GM12878 (cell line): ENCODE measurements around the gene BMP2K. TPM values are rescaled to one million over a fixed set of nuclear protein-coding genes. Genes with fewer than 3 reads are reported as not detected.

Experiments used
- ATAC-seq: fragments of 200-7000 bp; cut with Tn5 transposase; 3 replicates; pipeline ENCODE4 v1.9.1; 2020; ENCODE audit warnings: mild to moderate bottlenecking, moderate library complexity
- BruUV-seq: library from RNA; stranded (reverse); fragments of 400-500 nt; replicated peaks from 2 replicates; lab custom pipeline; 2021; lab: Mats Ljungman, UMichigan
- CTCF ChIA-PET: fragments of 300-600 bp; sonication (Branson Sonifier 250); formaldehyde crosslinking; extraction: SDS; loops from one replicate; lab custom pipeline; 2021; ENCODE audit warnings: inconsistent platforms; lab: Yijun Ruan, JAX
- POLR2A ChIA-PET: fragments of 350-600 bp; formaldehyde crosslinking; extraction: SDS; loops from one replicate; lab custom pipeline; 2021; ENCODE audit warnings: inconsistent platforms; lab: Charles Lee
- RAD21 ChIA-PET: fragments of 300-600 bp; sonication (Branson Sonifier 250); formaldehyde crosslinking; loops from one replicate; lab custom pipeline; 2023; ENCODE audit warnings: antibody characterized with exemption; ENCODE audit not compliant: unreplicated experiment; lab: Charles Lee
- SMC1A ChIA-PET: fragments of 300-600 bp; sonication (Branson Sonifier 250); formaldehyde crosslinking; loops from one replicate; lab custom pipeline; 2023; ENCODE audit not compliant: unreplicated experiment, uncharacterized antibody; lab: Charles Lee
- DNase-seq: peaks from one replicate; pipeline ENCODE4 v3.0.0-alpha.2; 2011; ENCODE audit warnings: low read depth, low spot score
- FAIRE-seq: peaks from 3 replicates; lab custom pipeline; 2011; peaks lifted over from hg19 to GRCh38; lab: Jason Lieb, UNC
- H2AFZ ChIP-seq: 2 replicates; pipeline ENCODE4 v1.6.0; 2011; ENCODE audit warnings: low read depth, low read length, control low read depth; ENCODE audit not compliant: control insufficient read depth
- H3K27ac ChIP-seq: 2 replicates; pipeline ENCODE4 v1.5.1; 2011; ENCODE audit warnings: control low read depth; ENCODE audit not compliant: control insufficient read depth, insufficient read depth
- H3K27me3 ChIP-seq, 2 experiments: replicated peaks in 1 of 2; 2 replicates each; pipeline versions ENCODE4 v1.6.0 to v1.6.1; 2011; ENCODE audit warnings: low read length in 1 of 2; ENCODE audit not compliant: control insufficient read depth in 2 of 2, insufficient read depth in 2 of 2
- H3K36me3 ChIP-seq, 2 experiments: 2 replicates each; pipeline ENCODE4 v1.5.1; 2011; ENCODE audit warnings: low read length in 1 of 2; ENCODE audit not compliant: control insufficient read depth in 2 of 2, insufficient read depth in 2 of 2
- H3K4me1 ChIP-seq: 2 replicates; pipeline ENCODE4 v1.6.1; 2011; ENCODE audit warnings: mild to moderate bottlenecking, low read length, moderate library complexity, mixed read lengths; ENCODE audit not compliant: control insufficient read depth, insufficient read depth
- H3K4me2 ChIP-seq: 2 replicates; pipeline ENCODE4 v1.6.0; 2011; ENCODE audit warnings: control low read depth; ENCODE audit not compliant: control insufficient read depth, insufficient read depth
- H3K4me3 ChIP-seq: fragments of 200-600 bp; sonication (generic); 2 replicates; pipeline ENCODE4 v1.5.1; 2016
- H3K79me2 ChIP-seq: 2 replicates; pipeline ENCODE4 v1.6.0; 2011; ENCODE audit warnings: low read length; ENCODE audit not compliant: control insufficient read depth, insufficient read depth
- H3K9ac ChIP-seq: 2 replicates; pipeline ENCODE4 v1.8.0; 2011; ENCODE audit warnings: low read length, control low read depth, mixed read lengths; ENCODE audit not compliant: control insufficient read depth, insufficient read depth
- H3K9me3 ChIP-seq: replicated peaks from 3 replicates; pipeline ENCODE4 v1.5.1; 2011; ENCODE audit warnings: mild to moderate bottlenecking, low read length; ENCODE audit not compliant: control insufficient read depth, insufficient read depth
- H4K20me1 ChIP-seq: 2 replicates; pipeline ENCODE4 v1.6.0; 2011; ENCODE audit not compliant: control insufficient read depth, insufficient read depth
- BACH1 ChIP-seq: fragments of 450-650 bp; IDR thresholded peaks from 2 replicates; pipeline ENCODE4 v1.6.1; 2017; ENCODE audit warnings: mild to moderate bottlenecking, borderline replicate concordance
- ETV6 ChIP-seq, 2 experiments: fragments of 450-650 bp in 1 of 2; IDR thresholded peaks in 1 of 2; conservative IDR thresholded peaks in 1 of 2; 2 replicates each; pipeline ENCODE4 v1.6.1; 2014; ENCODE audit warnings: antibody characterized with exemption in 1 of 2, borderline replicate concordance in 1 of 2, low read depth in 1 of 2, mild to moderate bottlenecking in 1 of 2, moderate library complexity in 1 of 2
- HDAC2 ChIP-seq: fragments of 200-600 bp; sonication (generic); IDR thresholded peaks from 2 replicates; pipeline ENCODE4 v1.6.1; 2017
- NFXL1 ChIP-seq: fragments of 450-650 bp; IDR thresholded peaks from 2 replicates; pipeline ENCODE4 v1.6.1; 2017; ENCODE audit warnings: antibody characterized with exemption, mild to moderate bottlenecking, borderline replicate concordance
- NRF1 ChIP-seq: conservative IDR thresholded peaks from 2 replicates; pipeline ENCODE4 v1.6.1; 2011; ENCODE audit warnings: mild to moderate bottlenecking, low read depth, low read length, improper control_type of control experiment
- RB1 ChIP-seq: fragments of 450-650 bp; formaldehyde crosslinking; IDR thresholded peaks from 2 replicates; pipeline ENCODE4 v1.6.1; 2017; ENCODE audit warnings: mild to moderate bottlenecking, borderline replicate concordance
- SPI1 ChIP-seq: IDR thresholded peaks from 2 replicates; pipeline ENCODE4 v1.6.1; 2011; ENCODE audit warnings: low read depth, mild to moderate bottlenecking, low read length, moderate library complexity, borderline replicate concordance; ENCODE audit not compliant: insufficient read depth
- SUPT20H ChIP-seq: IDR thresholded peaks from 2 replicates; pipeline ENCODE4 v1.6.1; 2011; ENCODE audit warnings: low read depth, mild to moderate bottlenecking, low read length, moderate library complexity, borderline replicate concordance; ENCODE audit not compliant: control insufficient read depth
- TBL1XR1 ChIP-seq: IDR thresholded peaks from 2 replicates; pipeline ENCODE4 v1.6.1; 2012; ENCODE audit warnings: low read depth, low read length, improper control_type of control experiment
- WRNIP1 ChIP-seq: IDR thresholded peaks from 2 replicates; pipeline ENCODE4 v1.6.1; 2011; ENCODE audit warnings: low read depth, low read length, improper control_type of control experiment, borderline replicate concordance
- WGBS: methylation state at CpG from one replicate; pipeline ENCODE4 v1.1.6; 2016; ENCODE audit warnings: low lambda C conversion rate; ENCODE audit not compliant: insufficient replicate concordance, insufficient coverage; ENCODE audit errors: missing lambda C conversion rate; 5-methylcytosine and 5-hydroxymethylcytosine counted together
- in situ Hi-C: fragments of 300-500 bp; cut with MboI; formaldehyde crosslinking; loops from 9 replicates; pipeline ENCODE4 v1.14.3; 2018; ENCODE audit warnings: mixed read lengths
- intact Hi-C: fragments of 100-400 bp; cut with micrococcal nuclease; formaldehyde crosslinking; loops from one replicate; pipeline ENCODE4 v1.14.2; 2022; ENCODE audit not compliant: unreplicated experiment
- polyA plus RNA-seq, 11 experiments: library from polyadenylated mRNA; depleted of rRNA in 4 of 11; unstranded in 6 of 11; stranded (reverse) in 5 of 11; fragments of >200 nt; fragmentation: Nextera tagmentation in 4 of 11; fragmentation: Illumina TruSeq in 1 of 11; extraction: Ambion mirVana in 4 of 11; extraction: Trizol in 1 of 11; gene quantifications; 1 replicate in 1 of 11; 2 replicates in 10 of 11; pipeline versions ENCODE4 v1.2.1 to v1.2.3, GENCODE V29; 2011 to 2016; ENCODE audit warnings: inconsistent platforms in 2 of 11, missing spikeins in 2 of 11, low read depth in 1 of 11
- total RNA-seq, 4 experiments: library from RNA; depleted of rRNA in 3 of 4; stranded (reverse); fragments of >200 nt in 3 of 4; fragmentation: Illumina TruSeq in 1 of 4; extraction: Trizol in 1 of 4; gene quantifications; 2 replicates each; pipeline versions ENCODE4 v1.2.1 to v1.2.3, GENCODE V29; 2013 to 2021
- TF ChIP-seq, protein P1 (sequence below): IDR thresholded peaks from 2 replicates; pipeline ENCODE4 v1.6.1; 2012; ENCODE audit warnings: mild to moderate bottlenecking, low read depth, low read length
- TF ChIP-seq, protein P2 (sequence below): IDR thresholded peaks from 2 replicates; pipeline ENCODE4 v1.6.1; 2012; ENCODE audit warnings: low read length, inconsistent platforms
- TF ChIP-seq, protein P3 (sequence below): fragments of 150-350 bp; IDR thresholded peaks from 2 replicates; pipeline ENCODE4 v1.6.1; 2016; ENCODE audit warnings: low read depth, low read length
- TF ChIP-seq, protein P4 (sequence below): IDR thresholded peaks from 2 replicates; pipeline ENCODE4 v1.6.1; 2011; ENCODE audit warnings: low read depth, mild to moderate bottlenecking, low read length, moderate library complexity, borderline replicate concordance; ENCODE audit errors: extremely low read depth

Gene BMP2K
- total and polyA plus RNA-seq, 10 of the 15 experiments (the other 5 are each of a cell fraction or from before 2014, with no cell fraction given) = 3.3 to 84.6 (median 24.8) TPM

- peak overlapping the region; percentile 75; the same call in 1 of the 2 replicates for H3K9ac ChIP-seq
- H3K4me1 ChIP-seq = no peaks in the 10 kb centered on the region; the same call in 1 of the 2 replicates
- RAD21 ChIA-PET = interaction anchor here (0.7 to 1.3 kb wide), 5 partner anchors 9 to 1121 kb away, joined by 3 to 4 read pairs (median 3); no protein-coding TSS in a partner anchor
- intact Hi-C loops = loop anchor here (5.0 kb wide), 1 partner anchor 326 kb away; no protein-coding TSS in a partner anchor
- peak overlapping the region; percentile 96 for H3K4me2 ChIP-seq
- peak overlapping the region; percentile 92 for H2AFZ ChIP-seq
- ATAC-seq (no peak), FAIRE-seq (no peak), DNase-seq (no peak)
- CTCF ChIA-PET = interaction anchor here (1.0 to 4.1 kb wide), 4 partner anchors 14 to 1244 kb away, joined by 3 to 26 read pairs (median 6); no protein-coding TSS in a partner anchor
- H3K4me3 ChIP-seq = peak overlapping the region; percentile 78
- no peaks in the 10 kb centered on the region for H3K27me3 ChIP-seq
- POLR2A ChIA-PET = interaction anchor here (0.6 kb wide), 1 partner anchor 1048 kb away, joined by 4 read pairs; no protein-coding TSS in a partner anchor
- in situ Hi-C loops = no loop called here
- BruUV-seq = TSS peak; percentile 67
- H3K79me2 ChIP-seq = peaks cover 1% of the 10 kb centered on the region
- H4K20me1 ChIP-seq = no peaks in the 10 kb centered on the region
- WGBS = under 1% methylated on average over 7 of the region's 7 CpGs
- SMC1A ChIA-PET = interaction anchor here (0.8 to 3.5 kb wide), 8 partner anchors 9 to 324 kb away, joined by 3 to 20 read pairs (median 6); no protein-coding TSS in a partner anchor
- no peaks in the 10 kb centered on the region for H3K36me3 ChIP-seq
- no peaks in the 10 kb centered on the region; the same call in 2 of the 3 replicates for H3K9me3 ChIP-seq
- no peak overlapping the region for H3K27ac ChIP-seq
- TF ChIP-seq, protein P1, sequence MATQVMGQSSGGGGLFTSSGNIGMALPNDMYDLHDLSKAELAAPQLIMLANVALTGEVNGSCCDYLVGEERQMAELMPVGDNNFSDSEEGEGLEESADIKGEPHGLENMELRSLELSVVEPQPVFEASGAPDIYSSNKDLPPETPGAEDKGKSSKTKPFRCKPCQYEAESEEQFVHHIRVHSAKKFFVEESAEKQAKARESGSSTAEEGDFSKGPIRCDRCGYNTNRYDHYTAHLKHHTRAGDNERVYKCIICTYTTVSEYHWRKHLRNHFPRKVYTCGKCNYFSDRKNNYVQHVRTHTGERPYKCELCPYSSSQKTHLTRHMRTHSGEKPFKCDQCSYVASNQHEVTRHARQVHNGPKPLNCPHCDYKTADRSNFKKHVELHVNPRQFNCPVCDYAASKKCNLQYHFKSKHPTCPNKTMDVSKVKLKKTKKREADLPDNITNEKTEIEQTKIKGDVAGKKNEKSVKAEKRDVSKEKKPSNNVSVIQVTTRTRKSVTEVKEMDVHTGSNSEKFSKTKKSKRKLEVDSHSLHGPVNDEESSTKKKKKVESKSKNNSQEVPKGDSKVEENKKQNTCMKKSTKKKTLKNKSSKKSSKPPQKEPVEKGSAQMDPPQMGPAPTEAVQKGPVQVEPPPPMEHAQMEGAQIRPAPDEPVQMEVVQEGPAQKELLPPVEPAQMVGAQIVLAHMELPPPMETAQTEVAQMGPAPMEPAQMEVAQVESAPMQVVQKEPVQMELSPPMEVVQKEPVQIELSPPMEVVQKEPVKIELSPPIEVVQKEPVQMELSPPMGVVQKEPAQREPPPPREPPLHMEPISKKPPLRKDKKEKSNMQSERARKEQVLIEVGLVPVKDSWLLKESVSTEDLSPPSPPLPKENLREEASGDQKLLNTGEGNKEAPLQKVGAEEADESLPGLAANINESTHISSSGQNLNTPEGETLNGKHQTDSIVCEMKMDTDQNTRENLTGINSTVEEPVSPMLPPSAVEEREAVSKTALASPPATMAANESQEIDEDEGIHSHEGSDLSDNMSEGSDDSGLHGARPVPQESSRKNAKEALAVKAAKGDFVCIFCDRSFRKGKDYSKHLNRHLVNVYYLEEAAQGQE = no peak
- TF ChIP-seq SPI1 (no peak), WRNIP1 (no peak), NRF1 (no peak), NFXL1 (no peak), HDAC2 (no peak), ETV6 (conservative IDR thresholded peaks at IDR 0.05 in 1 of 2, IDR thresholded peaks at IDR 0.05 in 1 of 2; ENCODE audit: borderline replicate concordance in 1 of 2, low read depth in 1 of 2) (no peak), BACH1 (no peak), SUPT20H (no peak), RB1 (no peak), TBL1XR1 (no peak)
- TF ChIP-seq, protein P2, sequence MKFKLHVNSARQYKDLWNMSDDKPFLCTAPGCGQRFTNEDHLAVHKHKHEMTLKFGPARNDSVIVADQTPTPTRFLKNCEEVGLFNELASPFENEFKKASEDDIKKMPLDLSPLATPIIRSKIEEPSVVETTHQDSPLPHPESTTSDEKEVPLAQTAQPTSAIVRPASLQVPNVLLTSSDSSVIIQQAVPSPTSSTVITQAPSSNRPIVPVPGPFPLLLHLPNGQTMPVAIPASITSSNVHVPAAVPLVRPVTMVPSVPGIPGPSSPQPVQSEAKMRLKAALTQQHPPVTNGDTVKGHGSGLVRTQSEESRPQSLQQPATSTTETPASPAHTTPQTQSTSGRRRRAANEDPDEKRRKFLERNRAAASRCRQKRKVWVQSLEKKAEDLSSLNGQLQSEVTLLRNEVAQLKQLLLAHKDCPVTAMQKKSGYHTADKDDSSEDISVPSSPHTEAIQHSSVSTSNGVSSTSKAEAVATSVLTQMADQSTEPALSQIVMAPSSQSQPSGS = no peak
- TF ChIP-seq, protein P3, sequence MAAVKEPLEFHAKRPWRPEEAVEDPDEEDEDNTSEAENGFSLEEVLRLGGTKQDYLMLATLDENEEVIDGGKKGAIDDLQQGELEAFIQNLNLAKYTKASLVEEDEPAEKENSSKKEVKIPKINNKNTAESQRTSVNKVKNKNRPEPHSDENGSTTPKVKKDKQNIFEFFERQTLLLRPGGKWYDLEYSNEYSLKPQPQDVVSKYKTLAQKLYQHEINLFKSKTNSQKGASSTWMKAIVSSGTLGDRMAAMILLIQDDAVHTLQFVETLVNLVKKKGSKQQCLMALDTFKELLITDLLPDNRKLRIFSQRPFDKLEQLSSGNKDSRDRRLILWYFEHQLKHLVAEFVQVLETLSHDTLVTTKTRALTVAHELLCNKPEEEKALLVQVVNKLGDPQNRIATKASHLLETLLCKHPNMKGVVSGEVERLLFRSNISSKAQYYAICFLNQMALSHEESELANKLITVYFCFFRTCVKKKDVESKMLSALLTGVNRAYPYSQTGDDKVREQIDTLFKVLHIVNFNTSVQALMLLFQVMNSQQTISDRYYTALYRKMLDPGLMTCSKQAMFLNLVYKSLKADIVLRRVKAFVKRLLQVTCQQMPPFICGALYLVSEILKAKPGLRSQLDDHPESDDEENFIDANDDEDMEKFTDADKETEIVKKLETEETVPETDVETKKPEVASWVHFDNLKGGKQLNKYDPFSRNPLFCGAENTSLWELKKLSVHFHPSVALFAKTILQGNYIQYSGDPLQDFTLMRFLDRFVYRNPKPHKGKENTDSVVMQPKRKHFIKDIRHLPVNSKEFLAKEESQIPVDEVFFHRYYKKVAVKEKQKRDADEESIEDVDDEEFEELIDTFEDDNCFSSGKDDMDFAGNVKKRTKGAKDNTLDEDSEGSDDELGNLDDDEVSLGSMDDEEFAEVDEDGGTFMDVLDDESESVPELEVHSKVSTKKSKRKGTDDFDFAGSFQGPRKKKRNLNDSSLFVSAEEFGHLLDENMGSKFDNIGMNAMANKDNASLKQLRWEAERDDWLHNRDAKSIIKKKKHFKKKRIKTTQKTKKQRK = no peak
- TF ChIP-seq, protein P4, sequence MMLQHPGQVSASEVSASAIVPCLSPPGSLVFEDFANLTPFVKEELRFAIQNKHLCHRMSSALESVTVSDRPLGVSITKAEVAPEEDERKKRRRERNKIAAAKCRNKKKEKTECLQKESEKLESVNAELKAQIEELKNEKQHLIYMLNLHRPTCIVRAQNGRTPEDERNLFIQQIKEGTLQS = no peak
These were observed 162.3 kb downstream of the BMP2K start for GRCh38 chr4:78938474-78938867.
